Dendritic cell treated with granulocyte-macrophage colony-stimulating factor and Interleukin-4, amounts not matched to agents 40 ng/mL and 50 ng/mL, for 4 days (primary cell): ENCODE data around the gene ZC3H12D.
"Not testable (repeated sequence)": the region's sequence is repeated elsewhere in the genome, so short reads cannot be mapped to it uniquely, and the experiment has no call there.

Source experiments
- H3K27ac Mint-ChIP-seq: one replicate; pipeline ENCODE4 v1.8.0; 2022; ENCODE audit warnings: mild to moderate bottlenecking, mixed read lengths
- H3K27me3 Mint-ChIP-seq: one replicate; pipeline ENCODE4 v1.8.0; 2022; ENCODE audit warnings: mild to moderate bottlenecking, mixed read lengths
- H3K36me3 Mint-ChIP-seq: one replicate; pipeline ENCODE4 v1.8.0; 2022; ENCODE audit warnings: low read depth, mixed read lengths
- H3K4me1 Mint-ChIP-seq: one replicate; pipeline ENCODE4 v1.8.0; 2022; ENCODE audit warnings: low read depth, mixed read lengths
- H3K4me3 Mint-ChIP-seq: one replicate; pipeline ENCODE4 v1.8.0; 2022; ENCODE audit warnings: mild to moderate bottlenecking, moderate library complexity, mixed read lengths
- H3K9me3 Mint-ChIP-seq: one replicate; pipeline ENCODE4 v1.8.0; 2022; ENCODE audit warnings: mixed read lengths
- intact Hi-C: fragments of 100-400 bp; cut with micrococcal nuclease; formaldehyde crosslinking; loops from one replicate; pipeline ENCODE4 v1.15.0; 2022

Gene ZC3H12D

DNA sequence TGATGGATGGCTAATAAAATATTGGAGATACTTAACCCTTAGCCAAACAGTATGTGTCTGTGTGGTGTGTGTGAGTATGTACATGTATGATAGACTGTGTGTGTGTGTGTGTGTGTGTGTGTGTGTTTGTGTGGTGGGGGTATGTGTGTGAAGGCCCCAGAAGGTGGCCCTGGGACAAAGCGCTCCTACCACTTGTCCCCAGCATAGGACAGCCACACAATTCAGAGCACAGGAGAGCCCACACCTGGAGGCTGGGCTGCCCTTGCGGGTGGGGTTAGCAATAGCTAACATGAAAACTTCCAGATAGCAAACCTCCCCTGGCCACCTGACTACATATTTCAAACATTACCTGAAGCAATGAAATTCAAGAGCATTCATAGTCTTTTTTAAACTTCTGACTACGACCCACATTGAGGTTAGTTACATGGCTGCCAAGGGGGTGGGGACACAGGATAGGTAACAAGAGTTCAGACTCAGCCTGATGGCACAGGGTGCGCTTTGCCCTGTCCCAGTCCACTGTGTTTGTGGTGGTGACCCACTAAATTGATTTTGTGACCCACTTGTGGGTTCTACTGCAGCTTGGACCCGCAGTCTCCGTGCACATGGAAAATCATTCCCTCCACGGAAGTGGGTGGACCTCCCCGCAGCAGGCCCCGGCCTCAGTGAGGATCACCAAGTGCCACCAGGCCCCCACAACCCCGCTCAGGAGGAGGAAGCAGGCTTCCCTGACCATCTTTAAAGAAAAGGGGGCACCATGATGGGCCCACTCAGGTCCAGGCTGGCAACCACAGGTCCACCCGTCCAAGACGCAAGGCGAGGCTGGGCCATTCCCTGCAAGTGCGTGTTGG lies 34.8 kb downstream of the ZC3H12D start:
- no peaks in the 10 kb centered on the region for H3K27me3 Mint-ChIP-seq
- intact Hi-C loops: loop anchor here (5.0 kb wide), 2 partner anchors 37 to 67 kb away; partner anchors contain the start of gene ZC3H12D
- H3K4me1 Mint-ChIP-seq: peaks cover 59% of the 10 kb centered on the region
- H3K27ac Mint-ChIP-seq: peak overlapping the region; percentile 87
- H3K4me3 Mint-ChIP-seq: peak overlapping the region; percentile 82
- no peaks in the 10 kb centered on the region for H3K9me3 Mint-ChIP-seq
- peaks cover 48% of the 10 kb centered on the region for H3K36me3 Mint-ChIP-seq

DNA sequence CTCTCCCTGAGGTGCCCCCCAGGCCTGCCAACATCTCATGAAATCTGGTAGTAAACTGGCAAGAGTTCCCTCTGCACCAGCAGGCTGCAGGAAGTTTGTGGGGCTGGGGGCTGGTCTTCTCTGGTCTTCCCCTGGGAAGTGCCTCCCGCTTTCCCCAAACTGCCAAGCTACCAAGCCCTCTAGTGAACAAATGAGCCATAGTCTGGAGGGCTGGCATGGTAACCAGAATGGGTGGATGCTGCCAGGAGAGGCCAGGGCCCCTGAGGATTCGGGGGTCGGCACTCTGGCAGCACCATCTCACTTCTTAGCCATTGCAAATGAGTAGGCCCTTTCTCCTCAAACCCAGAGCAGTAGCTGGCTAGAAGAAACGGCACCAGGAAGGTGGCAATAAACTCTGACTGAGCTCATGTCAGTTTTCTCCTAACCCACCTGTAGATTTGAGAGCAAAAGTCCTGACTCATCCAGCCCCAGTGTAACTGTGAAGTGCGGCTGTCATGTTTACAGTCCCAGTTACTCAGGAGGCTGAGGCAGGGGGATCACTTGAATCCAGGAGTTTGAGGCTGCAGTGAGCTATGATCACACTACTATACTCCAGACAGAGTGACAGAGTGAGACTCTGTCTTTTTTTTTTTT lies 35.9 kb downstream of the ZC3H12D start:
- H3K4me3 Mint-ChIP-seq: peak overlapping the region; percentile 9
- intact Hi-C loops: no loop called here
- no peaks in the 10 kb centered on the region for H3K9me3 Mint-ChIP-seq
- no peaks in the 10 kb centered on the region for H3K27me3 Mint-ChIP-seq
- peaks cover 46% of the 10 kb centered on the region for H3K36me3 Mint-ChIP-seq
- H3K27ac Mint-ChIP-seq: peak overlapping the region; percentile 22
- H3K4me1 Mint-ChIP-seq: peaks cover 48% of the 10 kb centered on the region

DNA sequence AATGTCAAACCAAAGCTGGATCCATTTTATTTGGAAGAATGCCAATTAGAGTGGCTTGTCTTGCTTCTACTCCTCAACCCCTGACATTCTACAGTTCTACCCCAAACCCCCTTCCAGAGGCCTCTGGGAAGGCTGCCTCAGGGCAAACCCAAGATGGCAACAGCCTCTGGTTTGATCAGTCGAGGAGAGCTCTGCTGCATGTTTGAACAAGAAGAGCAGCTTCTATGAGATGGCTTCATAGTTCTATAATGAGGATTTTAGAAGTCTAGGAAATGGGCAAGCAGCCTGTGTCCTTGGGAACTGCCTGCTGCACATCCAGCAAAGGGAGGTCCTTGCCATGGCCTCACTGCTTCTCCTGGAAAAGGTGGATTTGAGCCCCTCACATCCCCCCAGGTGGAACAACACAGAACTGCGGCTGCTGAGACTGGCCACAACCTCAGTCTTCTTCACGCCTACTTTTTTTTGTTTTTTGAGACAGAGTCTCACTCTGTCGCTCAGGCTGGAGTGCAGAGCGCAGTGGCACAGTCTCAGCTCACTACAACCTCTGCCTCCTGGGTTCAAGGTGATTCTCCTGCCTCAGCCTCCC lies 37.9 kb downstream of the ZC3H12D start:
- Mint-ChIP-seq H3K4me3 (no peak overlapping the region), H3K9me3 (no peaks in the 10 kb centered on the region), H3K27me3 (peaks cover 2% of the 10 kb centered on the region), H3K36me3 (peaks cover 38% of the 10 kb centered on the region), H3K27ac (peak overlapping the region; percentile 37), H3K4me1 (peaks cover 35% of the 10 kb centered on the region)
- intact Hi-C loops: no loop called here

DNA sequence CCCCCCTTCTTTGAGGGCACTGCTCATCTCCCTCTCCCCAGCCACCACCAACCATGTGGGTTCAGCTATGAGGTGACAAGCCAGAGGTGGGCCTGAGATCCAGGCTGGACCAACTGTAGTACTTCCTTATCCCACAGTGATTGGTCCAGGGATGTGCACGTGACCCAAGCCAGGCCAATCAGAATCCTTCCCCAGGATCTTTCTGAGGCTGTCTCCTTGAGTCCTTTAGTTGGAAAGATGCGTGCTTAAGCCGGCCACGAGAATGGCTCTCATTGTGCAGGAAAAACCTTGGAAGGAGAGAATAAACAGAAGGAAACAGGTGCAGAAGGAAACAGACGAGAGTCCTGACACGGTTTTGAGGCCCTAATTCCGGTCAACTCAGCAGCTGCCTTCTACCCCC lies 39.2 kb downstream of the ZC3H12D start:
- Mint-ChIP-seq H3K4me1 (peaks cover 31% of the 10 kb centered on the region), H3K4me3 (no peak overlapping the region), H3K27ac (peak overlapping the region; percentile 49), H3K27me3 (peaks cover 2% of the 10 kb centered on the region), H3K9me3 (no peaks in the 10 kb centered on the region), H3K36me3 (peaks cover 32% of the 10 kb centered on the region)
- intact Hi-C loops: no loop called here

DNA sequence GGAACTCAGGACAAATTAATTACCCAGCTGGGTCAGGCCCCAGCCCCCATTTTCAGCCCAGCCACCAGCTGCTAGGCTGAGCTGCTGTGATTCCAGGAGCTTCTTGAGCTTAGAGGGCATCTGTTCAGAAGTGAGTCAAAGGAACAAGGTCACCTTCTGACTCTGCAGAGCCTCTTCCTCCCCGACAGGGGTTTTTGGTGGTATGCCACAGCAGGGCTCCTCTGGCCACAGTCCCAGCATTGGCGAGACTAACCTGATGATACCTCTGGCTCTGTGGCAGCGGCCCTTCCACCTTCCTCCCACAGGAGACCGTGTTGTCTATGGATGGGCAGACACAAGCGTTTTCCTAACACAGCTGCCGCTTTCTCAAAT lies 39.7 kb downstream of the ZC3H12D start:
- Mint-ChIP-seq H3K4me1 (peaks cover 26% of the 10 kb centered on the region), H3K27me3 (peaks cover 2% of the 10 kb centered on the region), H3K36me3 (peaks cover 28% of the 10 kb centered on the region), H3K4me3 (no peak overlapping the region), H3K9me3 (no peaks in the 10 kb centered on the region), H3K27ac (peak overlapping the region; percentile 49)
- intact Hi-C loops: no loop called here

DNA sequence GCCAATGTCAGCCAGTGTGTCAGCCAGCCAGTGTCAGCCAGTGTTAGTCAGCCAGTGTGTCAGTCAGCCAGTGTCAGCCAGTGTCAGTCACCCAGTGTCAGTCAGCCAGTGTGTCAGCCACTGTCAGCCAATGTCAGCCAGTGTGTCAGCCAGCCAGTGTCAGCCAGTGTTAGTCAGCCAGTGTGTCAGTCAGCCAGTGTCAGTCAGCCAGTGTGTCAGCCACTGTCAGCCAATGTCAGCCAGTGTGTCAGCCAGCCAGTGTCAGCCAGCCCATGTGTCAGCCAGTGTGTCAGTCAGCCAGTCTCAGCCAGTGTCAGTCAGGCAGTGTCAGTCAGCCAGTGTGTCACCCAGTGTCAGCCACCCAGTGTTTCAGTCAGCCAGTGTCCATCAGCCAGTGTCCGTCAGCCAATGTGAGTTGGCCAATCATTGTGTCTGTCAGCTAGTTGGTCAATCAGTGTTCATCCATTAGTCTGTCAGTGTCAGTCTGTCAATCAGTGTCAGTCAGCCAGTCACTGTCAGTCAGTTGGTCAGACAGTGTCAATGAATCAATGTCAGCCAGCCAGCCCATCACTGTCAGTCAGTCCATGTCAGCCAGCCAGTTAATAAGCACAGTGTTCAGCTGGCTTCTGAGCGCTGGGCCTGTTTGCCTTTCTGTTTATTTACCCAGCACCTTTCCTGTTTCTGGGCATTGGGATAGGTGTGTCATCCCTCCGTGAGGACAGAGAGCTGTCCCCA lies 40.3 kb downstream of the ZC3H12D start:
- H3K4me3 Mint-ChIP-seq, H3K27me3 Mint-ChIP-seq, H3K9me3 Mint-ChIP-seq, intact Hi-C loops: not testable (repeated sequence)
- Mint-ChIP-seq H3K36me3 (peaks cover 22% of the 10 kb centered on the region), H3K27ac (peak overlapping the region; percentile 49), H3K4me1 (peaks cover 22% of the 10 kb centered on the region)

DNA sequence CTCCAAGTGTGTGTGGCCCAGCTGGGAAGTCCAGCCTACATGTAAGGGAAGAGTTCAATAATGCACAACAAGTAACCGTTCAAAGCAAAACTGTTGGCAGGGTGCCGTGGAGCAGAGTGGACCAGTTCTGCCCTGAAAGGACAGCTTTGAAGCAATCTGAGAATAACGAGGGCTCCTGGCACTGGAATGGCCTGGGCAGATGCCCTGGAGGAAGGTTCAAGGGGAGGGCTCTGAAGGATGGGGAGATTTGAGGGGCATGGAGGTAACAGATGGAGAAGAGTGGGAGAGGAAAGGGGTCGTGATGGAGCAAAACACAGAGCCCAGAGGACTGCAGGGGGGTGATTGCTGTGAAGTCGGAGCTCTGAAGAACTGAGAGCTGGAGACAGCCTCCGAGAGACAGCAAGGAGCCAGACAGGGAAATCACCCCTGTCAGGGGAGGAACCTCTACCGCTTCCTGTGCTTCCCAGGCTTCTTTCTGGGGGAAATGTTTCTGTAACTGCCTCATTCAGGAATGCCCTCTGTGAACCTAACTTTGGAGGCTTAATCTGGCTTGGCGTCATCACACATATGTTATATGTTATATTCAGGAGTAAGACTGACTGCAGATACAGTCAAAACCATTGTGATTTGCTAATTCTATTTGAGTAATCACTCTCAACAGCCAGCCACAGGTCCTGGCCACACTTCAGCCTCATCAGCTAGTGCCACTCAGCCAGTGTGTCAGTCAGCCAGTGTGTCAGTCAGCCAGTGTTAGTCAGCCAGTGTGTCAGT lies 41.2 kb downstream of the ZC3H12D start:
- Mint-ChIP-seq H3K4me1 (peaks cover 21% of the 10 kb centered on the region), H3K4me3 (no peak overlapping the region), H3K36me3 (peaks cover 13% of the 10 kb centered on the region), H3K27ac (peak overlapping the region; percentile 21), H3K9me3 (no peaks in the 10 kb centered on the region), H3K27me3 (peaks cover 2% of the 10 kb centered on the region)
- intact Hi-C loops: no loop called here

DNA sequence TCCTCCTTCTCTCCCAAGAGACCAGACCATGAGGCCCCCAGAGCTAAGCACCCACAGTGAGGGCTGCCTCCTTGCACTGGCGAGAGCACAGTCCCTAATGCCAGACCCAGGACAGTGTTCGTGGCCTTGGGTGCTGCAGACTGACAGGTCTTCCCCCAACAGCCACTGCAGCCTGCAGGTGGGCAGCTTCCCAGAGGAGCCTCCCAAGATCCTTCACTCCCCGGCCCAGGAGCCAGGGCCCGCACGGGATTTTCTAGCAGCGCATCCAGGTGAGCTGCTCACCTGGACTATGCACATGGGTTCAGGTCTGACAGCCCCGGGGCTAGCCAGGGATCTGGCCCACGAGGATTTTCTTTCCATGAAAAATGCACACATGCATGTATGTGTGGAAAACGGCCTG lies 43.1 kb downstream of the ZC3H12D start:
- Mint-ChIP-seq H3K27me3 (peaks cover 2% of the 10 kb centered on the region), H3K27ac (peak overlapping the region; percentile 44), H3K36me3 (no peaks in the 10 kb centered on the region), H3K9me3 (no peaks in the 10 kb centered on the region), H3K4me3 (no peak overlapping the region), H3K4me1 (peaks cover 17% of the 10 kb centered on the region)
- intact Hi-C loops: no loop called here

DNA sequence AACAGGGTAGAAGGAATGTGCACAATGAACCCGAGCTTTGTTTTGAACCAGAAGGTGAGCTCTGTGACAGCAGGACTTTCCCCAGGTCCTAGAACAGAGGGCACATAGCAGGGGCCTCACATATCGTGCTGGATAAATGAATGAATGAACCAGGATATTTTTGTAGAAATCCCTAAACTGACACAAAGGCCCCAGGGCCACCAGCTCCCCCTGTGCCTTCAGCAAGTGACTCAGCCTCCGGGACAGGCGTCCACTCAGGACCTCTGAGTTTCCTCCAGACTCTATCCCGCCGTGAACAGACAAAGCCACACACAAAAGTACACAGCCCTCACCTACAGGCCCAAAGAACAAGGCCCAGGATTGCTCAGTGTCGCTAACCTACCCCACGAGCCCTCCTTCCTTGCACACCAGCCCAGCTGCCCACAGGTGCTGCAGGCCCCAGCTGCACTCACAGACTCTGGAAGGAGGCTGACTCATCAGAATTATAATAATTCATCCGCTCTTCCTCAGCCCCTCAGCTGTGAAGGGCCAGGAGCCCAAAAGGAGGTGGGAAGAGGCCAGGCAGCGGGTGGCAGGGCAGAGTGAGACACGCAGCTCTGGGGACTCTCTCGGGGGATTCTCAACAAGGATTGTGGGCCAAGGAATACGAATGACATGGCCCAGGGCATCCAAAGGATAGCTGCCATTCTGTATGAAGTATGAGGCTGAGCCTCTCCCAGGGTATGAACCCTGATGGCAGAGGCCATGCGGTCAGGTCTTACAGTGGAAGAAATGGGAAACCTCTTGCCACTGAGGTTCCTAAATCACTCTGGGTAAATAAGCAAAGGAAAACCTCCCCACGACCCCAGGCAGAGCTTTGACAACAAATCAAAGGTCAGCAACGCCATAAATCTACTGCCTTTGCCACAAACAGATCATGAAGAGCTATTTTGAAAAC lies 43.8 kb downstream of the ZC3H12D start:
- H3K9me3 Mint-ChIP-seq: no peaks in the 10 kb centered on the region
- intact Hi-C loops: no loop called here
- peaks cover 2% of the 10 kb centered on the region for H3K27me3 Mint-ChIP-seq
- H3K4me3 Mint-ChIP-seq: no peak overlapping the region
- peaks cover 17% of the 10 kb centered on the region for H3K4me1 Mint-ChIP-seq
- peak overlapping the region; percentile 44 for H3K27ac Mint-ChIP-seq
- H3K36me3 Mint-ChIP-seq: no peaks in the 10 kb centered on the region

DNA sequence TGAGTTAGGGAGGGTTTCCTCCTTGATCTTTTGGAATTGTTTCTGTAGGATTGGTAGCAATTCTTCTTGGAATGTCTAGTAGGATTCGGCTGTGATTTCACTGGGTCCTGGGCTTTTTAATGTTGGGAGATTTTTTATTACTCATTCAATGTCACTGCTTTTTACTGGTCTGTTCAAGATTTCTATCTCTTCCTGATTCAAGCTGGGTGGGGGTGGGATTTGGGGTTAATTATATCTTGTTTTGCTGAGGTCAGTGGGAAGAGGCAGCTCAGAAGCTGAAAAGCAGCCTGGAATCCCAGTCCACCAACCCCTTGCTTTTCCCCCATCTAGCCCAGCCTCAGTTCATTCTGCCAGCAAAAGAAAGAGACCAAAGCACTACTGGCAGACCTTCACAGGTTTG lies 45.2 kb downstream of the ZC3H12D start:
- no peaks in the 10 kb centered on the region for H3K36me3 Mint-ChIP-seq
- H3K4me3 Mint-ChIP-seq: no peak overlapping the region
- peaks cover 17% of the 10 kb centered on the region for H3K4me1 Mint-ChIP-seq
- peaks cover 2% of the 10 kb centered on the region for H3K27me3 Mint-ChIP-seq
- intact Hi-C loops: no loop called here
- H3K9me3 Mint-ChIP-seq: no peaks in the 10 kb centered on the region
- H3K27ac Mint-ChIP-seq: no peak overlapping the region

DNA sequence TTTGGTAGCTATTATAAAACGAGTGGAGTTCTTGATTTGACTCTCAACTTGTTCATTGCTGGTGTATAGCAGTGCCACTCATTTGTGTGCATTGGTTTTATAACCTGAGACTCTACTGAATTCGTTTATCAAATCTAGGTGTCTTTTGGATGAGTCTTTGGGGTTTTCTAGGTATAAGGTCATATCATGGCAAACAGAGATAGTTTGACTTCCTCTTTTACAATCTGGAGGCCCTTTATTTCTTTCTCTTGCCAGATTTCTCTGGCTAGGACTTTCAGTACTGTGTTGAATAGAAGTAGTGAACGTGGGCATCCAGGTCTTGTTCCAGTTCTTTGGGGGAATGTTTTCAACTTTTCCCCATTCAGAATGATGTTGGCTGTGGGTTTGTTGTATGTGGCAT lies 46.0 kb downstream of the ZC3H12D start:
- H3K4me1 Mint-ChIP-seq: peaks cover 20% of the 10 kb centered on the region
- H3K9me3 Mint-ChIP-seq: no peaks in the 10 kb centered on the region
- peaks cover 2% of the 10 kb centered on the region for H3K27me3 Mint-ChIP-seq
- no peaks in the 10 kb centered on the region for H3K36me3 Mint-ChIP-seq
- intact Hi-C loops: no loop called here
- H3K27ac Mint-ChIP-seq: no peak overlapping the region
- H3K4me3 Mint-ChIP-seq: no peak overlapping the region

DNA sequence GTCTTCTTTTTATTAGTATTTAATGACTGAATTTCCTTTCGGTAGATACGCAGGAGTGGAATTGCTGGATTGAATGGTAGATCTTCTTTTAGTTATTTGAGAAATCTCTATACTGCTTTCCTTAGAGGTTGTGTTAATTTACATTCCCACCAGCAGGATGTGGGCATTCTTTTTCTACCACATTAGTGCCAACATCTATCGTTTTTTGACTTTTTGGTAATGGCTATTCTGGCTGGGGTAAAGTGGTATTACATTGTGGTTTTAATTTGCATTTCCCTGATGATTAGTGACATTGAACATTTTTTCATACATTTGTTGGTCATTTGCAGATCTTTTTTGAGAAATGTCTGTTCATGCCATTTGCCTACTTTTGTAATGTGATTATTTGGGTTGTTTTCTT lies 47.6 kb downstream of the ZC3H12D start:
- Mint-ChIP-seq H3K4me1 (peaks cover 19% of the 10 kb centered on the region), H3K27ac (no peak overlapping the region), H3K9me3 (no peaks in the 10 kb centered on the region), H3K4me3 (no peak overlapping the region), H3K36me3 (no peaks in the 10 kb centered on the region), H3K27me3 (no peaks in the 10 kb centered on the region)
- intact Hi-C loops: no loop called here
